WI38 (cell line): Measurements from ENCODE around the gene MINK1.

Experiments used
- H3K4me3 ChIP-seq: 2 replicates; pipeline ENCODE4 v1.5.1; 2011; ENCODE audit warnings: low read depth, mild to moderate bottlenecking, control low read depth, low read length
- TF ChIP-seq, protein P1 (sequence below): IDR thresholded peaks from 2 replicates; pipeline ENCODE4 v1.5.1; 2012; ENCODE audit warnings: low read depth, mild to moderate bottlenecking, control low read depth, low read length

MINK1 gene

DNA sequence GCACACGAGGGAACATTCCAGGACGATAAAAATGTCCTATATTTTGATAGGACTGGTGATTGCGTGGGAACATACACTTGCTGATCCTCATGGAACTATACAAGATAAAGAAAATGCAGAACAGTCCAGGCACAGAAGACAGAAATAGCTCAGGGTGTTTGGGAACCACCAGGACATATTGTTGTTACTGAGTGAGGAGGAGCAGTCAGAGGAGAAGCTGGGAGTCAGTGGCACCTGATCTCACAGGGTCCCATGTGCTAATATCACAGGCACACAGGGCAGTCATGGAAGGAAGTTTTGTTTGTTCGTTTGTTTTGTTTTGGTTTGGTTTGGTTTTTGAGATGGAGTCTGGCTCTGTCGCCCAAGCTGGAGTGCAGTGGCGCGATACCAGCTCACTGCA, 20.4 kb upstream of the MINK1 start:
- no peak overlapping the region for H3K4me3 ChIP-seq
- TF ChIP-seq, protein P1, sequence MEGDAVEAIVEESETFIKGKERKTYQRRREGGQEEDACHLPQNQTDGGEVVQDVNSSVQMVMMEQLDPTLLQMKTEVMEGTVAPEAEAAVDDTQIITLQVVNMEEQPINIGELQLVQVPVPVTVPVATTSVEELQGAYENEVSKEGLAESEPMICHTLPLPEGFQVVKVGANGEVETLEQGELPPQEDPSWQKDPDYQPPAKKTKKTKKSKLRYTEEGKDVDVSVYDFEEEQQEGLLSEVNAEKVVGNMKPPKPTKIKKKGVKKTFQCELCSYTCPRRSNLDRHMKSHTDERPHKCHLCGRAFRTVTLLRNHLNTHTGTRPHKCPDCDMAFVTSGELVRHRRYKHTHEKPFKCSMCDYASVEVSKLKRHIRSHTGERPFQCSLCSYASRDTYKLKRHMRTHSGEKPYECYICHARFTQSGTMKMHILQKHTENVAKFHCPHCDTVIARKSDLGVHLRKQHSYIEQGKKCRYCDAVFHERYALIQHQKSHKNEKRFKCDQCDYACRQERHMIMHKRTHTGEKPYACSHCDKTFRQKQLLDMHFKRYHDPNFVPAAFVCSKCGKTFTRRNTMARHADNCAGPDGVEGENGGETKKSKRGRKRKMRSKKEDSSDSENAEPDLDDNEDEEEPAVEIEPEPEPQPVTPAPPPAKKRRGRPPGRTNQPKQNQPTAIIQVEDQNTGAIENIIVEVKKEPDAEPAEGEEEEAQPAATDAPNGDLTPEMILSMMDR = no peak

DNA sequence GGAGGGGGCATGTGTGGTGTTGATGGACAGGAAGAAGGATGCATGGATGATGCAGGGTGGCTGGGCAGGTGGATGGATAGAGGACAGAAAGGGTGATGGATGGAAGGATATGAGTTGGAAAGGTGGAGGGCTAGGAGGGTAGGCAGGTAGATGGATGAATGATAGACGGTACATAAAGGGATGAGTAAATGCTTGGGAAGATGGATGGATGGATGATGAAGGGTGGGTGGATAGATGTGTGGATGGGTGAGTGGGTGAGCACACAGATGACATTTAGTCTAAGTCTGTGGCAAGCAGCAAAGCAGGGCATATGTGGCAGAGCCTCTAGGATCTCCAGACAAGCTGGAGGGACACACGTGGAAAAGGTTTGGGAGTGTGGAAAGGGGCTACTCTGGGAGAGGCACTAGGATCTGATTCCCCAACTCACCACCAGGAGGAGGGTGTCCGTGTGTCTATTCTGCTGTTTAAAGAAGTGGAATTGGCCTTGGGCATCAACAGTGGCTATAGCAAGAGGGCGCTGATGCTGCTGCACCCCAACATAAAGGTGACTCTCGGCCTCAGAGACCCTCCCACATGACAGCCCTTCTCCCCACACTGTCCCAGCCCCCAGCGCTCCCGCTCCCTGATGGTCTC, 18.0 kb upstream of the MINK1 start:
- no peak overlapping the region for H3K4me3 ChIP-seq
- TF ChIP-seq, protein P1 = peak; percentile 32; the same call in 1 of the 2 replicates

DNA sequence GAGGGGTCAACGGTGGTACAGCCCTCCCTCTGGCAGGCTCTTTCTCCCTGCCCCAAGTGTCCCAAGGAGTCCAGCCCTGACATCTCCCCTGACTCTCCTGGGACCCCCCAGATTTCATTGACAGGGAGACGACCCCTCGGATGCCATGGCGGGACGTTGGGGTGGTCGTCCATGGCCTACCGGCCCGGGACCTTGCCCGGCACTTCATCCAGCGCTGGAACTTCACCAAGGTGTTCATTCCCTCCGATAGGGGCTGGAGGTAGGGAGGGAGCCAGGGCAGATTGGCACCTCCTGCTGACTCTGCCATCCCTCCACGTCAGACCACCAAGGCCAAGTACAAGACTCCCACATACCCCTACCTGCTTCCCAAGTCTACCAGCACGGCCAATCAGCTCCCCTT, 16.3 kb upstream of the MINK1 start:
- TF ChIP-seq, protein P1 = no peak
- no peak overlapping the region for H3K4me3 ChIP-seq

DNA sequence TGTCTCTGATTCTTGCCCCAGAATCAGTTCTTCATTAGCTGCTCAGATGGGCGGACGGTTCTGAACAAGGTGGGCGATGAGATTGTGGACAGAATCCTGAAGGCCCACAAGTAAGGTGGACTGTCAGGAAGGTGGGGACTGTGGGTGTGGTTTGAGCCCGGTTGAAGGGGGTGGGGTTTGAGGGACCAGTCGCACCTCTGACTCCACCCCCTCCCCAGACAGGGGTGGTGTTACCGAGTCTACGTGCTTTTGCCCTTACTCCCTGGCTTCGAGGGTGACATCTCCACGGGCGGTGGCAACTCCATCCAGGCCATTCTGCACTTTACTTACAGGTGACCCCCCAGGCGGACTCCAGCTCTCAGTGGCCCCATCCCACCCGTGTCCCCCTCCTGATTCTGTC, 14.9 kb upstream of the MINK1 start:
- H3K4me3 ChIP-seq = no peak overlapping the region
- TF ChIP-seq, protein P1 = no peak

DNA sequence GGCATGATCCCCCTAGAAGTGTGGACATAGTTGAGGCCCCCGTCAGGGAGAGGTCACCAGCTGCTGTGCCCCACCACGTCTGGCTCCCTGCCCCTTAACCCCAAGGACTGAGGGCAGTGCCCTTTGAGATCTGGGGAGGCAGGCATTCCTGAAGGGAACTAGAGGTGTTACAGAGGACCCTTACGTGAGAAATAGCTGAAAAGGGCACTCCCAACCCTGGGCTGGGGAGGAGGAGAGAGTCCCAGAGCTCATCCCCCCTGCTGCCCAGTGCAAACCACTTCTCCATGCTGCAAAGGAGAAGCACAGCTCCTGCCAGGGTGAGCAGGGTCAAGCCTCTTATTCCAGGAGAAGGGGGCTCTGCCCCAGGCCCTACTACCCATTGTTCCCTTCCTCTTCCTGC, 10.3 kb upstream of the MINK1 start:
- H3K4me3 ChIP-seq = no peak overlapping the region
- TF ChIP-seq, protein P1 = no peak

DNA sequence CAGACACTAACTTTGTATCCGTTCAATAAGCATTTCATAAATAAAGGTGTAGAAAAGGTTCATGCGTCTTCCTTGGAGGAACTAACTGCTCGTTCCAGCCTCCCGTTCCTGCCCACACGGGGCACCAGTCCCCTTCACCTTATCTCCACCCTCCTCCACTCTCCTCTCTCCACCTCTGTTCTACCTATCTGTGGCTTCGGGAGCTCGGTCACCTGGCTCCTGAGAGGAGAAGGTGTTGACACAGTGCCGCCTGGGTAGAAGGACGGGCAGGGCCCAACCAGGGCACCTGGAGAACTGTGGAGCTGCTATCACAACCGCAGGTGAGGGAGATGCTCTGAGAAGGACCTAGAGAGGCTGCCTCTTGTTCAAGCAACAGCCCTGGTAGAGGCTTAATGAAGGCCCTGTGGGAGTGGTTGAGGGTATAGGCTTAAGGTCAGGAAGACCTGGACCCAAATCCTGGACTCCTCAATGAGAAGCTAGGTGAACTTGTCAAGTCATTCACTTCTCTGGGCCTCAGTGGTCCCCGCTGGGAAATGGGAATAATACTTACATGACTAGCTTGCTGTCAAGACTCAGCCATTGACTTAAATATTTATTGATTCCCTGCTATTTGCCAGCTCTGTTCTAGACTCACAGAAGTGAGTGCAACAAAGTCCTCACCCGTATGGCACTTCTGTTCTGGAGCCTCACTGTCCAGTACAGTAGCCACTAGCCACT, 9.6 kb upstream of the MINK1 start:
- H3K4me3 ChIP-seq = no peak overlapping the region
- TF ChIP-seq, protein P1 = no peak

DNA sequence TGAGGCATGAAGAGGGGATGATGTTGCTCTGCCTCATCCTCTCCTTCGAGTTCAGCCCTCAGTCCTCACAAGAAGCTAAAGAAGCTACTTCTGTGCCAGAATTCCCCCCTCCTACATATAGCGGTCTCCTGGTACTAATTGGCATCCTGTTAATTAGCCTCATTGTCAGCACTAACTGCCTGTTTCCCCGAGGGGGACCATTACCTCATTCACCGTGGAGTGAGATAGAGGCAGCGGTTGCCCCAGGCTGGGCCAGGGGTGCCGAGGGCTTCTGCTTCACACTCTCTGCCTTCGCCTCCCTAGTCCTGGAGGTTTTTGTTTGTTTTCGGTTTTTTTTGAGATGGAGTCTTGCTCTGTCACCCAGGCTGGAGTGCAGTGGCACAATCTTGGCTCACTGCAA, 5.7 kb upstream of the MINK1 start:
- TF ChIP-seq, protein P1 = no peak

DNA sequence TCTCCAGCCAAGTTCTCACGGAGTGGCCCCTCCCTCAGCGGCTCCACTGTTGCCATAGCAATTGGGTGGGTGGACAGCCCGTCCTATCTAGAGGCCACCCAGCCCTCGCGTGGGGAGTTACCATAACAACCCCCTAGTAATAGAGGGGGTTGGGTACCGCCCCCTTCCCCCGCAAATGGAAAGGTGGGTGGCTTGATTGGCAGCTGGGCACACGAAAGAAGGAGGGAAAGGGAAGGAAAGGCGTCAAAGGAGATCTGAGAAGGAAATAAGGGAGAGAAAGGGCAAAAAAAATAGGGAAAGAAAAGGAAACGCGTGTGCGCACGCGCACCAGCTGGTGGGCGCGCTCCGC, 337 bp upstream of the MINK1 start:
- H3K4me3 ChIP-seq = peak overlapping the region; percentile 84

More for the DNA sequence above, 5.7 kb upstream of the MINK1 start:
- no peak overlapping the region for H3K4me3 ChIP-seq
